ENCODE measurements around the gene SAMD10.
A peak's percentile ranks its signal among the peaks of the same experiment; 100 is the strongest.
"Not testable (repeated sequence)": the region's sequence is repeated elsewhere in the genome, so short reads cannot be mapped to it uniquely, and the experiment has no call there.

Gene SAMD10

GRCh38 chr20:64001607-64002011 lies 22.2 kb upstream of the SAMD10 start:
- no peak for DNase-seq (ENCODE audit: low spot score)

- DNase-seq (ENCODE audit: low spot score), result no peak
Measured at GRCh38 chr20:64000906-64001305, 21.5 kb upstream of the SAMD10 start.

- DNase-seq (ENCODE audit: low spot score), result no peak
Measured at GRCh38 chr20:63982937-63983336, 3.5 kb upstream of the SAMD10 start.

- DNase-seq (ENCODE audit: low spot score), result peak; percentile 98
Measured at GRCh38 chr20:63980806-63981728, 1.6 kb upstream of the SAMD10 start, which contains the start of gene PRPF6. Gene PRPF6 (plus strand): TSS chr20:63981132. CDS start chr20:63981246, 114 bp downstream.

- no peak for DNase-seq (ENCODE audit: low spot score)
Measured at GRCh38 chr20:63980317-63980805, 919 bp upstream of the SAMD10 start.

- DNase-seq (ENCODE audit: low spot score), result no peak
Measured at GRCh38 chr20:63979229-63979556, 249 bp downstream of the SAMD10 start.

GRCh38 chr20:63978319-63979228 lies 868 bp downstream of the SAMD10 start:
- no peak for DNase-seq (ENCODE audit: low spot score)

- DNase-seq (ENCODE audit: low spot score), result no peak
Measured at GRCh38 chr20:63977739-63978276, 1.6 kb downstream of the SAMD10 start.

- no peak for DNase-seq (ENCODE audit: low spot score)
Measured at GRCh38 chr20:63976980-63977738, 2.3 kb downstream of the SAMD10 start.

GRCh38 chr20:63976511-63976910 lies 2.9 kb downstream of the SAMD10 start:
- DNase-seq (ENCODE audit: low spot score), result not testable (repeated sequence)

GRCh38 chr20:63974402-63975200 lies 4.8 kb downstream of the SAMD10 start:
- no peak for DNase-seq (ENCODE audit: low spot score)

GRCh38 chr20:63973636-63974401 lies 5.6 kb downstream of the SAMD10 start:
- peak; percentile 95 for DNase-seq (ENCODE audit: low spot score)

GRCh38 chr20:63973160-63973479 lies 6.3 kb downstream of the SAMD10 start:
- DNase-seq (ENCODE audit: low spot score), result no peak

GRCh38 chr20:63972312-63973159 lies 6.9 kb downstream of the SAMD10 start:
- DNase-seq (ENCODE audit: low spot score), result no peak

- DNase-seq (ENCODE audit: low spot score), result not testable (repeated sequence)
Measured at GRCh38 chr20:63971960-63972311, 7.5 kb downstream of the SAMD10 start.

GRCh38 chr20:63970714-63971431 lies 8.6 kb downstream of the SAMD10 start:
- DNase-seq (ENCODE audit: low spot score), result no peak

GRCh38 chr20:63969838-63970713 lies 9.4 kb downstream of the SAMD10 start, which contains the start of gene ZNF512B:
Gene ZNF512B (minus strand): TSS chr20:63969930. CDS start chr20:63967950, 1,980 bp downstream.
- peak; percentile 91 for DNase-seq (ENCODE audit: low spot score)
